Activated CD4-positive, alpha-beta T cell treated with anti-CD3 and anti-CD28 coated beads for 36 hours (primary cell): ENCODE results near the gene ATOH8. TPM values are rescaled to one million over a fixed set of nuclear protein-coding genes. Genes with fewer than 3 reads are reported as not detected.

ENCODE experiments used
- ATAC-seq: fragments of 200-7000 bp; cut with Tn5 transposase; one replicate; pipeline ENCODE4 v1.10.0; 2021; ENCODE audit warnings: mild to moderate bottlenecking, moderate library complexity
- CTCF ChIA-PET: fragments of 350-600 bp; sonication (Branson Sonifier 250); formaldehyde crosslinking; loops from one replicate; lab custom pipeline; 2021; ENCODE audit warnings: antibody characterized with exemption; lab: Charles Lee
- POLR2A ChIA-PET: fragments of 350-600 bp; sonication (Branson Sonifier 250); formaldehyde crosslinking; loops from one replicate; lab custom pipeline; 2021; ENCODE audit warnings: antibody characterized with exemption, inconsistent platforms; lab: Charles Lee
- DNase-seq: peaks from one replicate; pipeline ENCODE4 v3.0.0-alpha.2; 2020
- H3K27ac Mint-ChIP-seq: one replicate; pipeline ENCODE4 v1.8.0; 2021; ENCODE audit warnings: mixed read lengths
- H3K27me3 Mint-ChIP-seq: one replicate; pipeline ENCODE4 v1.8.0; 2021; ENCODE audit warnings: mixed read lengths
- H3K36me3 Mint-ChIP-seq: one replicate; pipeline ENCODE4 v1.8.0; 2021; ENCODE audit warnings: low read depth, mixed read lengths
- H3K4me1 Mint-ChIP-seq: one replicate; pipeline ENCODE4 v1.8.0; 2021; ENCODE audit warnings: mixed read lengths
- H3K4me3 Mint-ChIP-seq: one replicate; pipeline ENCODE4 v1.8.0; 2021; ENCODE audit warnings: mild to moderate bottlenecking, moderate library complexity, mixed read lengths
- H3K9me3 Mint-ChIP-seq: one replicate; pipeline ENCODE4 v1.8.0; 2021; ENCODE audit warnings: low read depth, mixed read lengths
- intact Hi-C, 2 experiments: fragments of 100-400 bp; cut with DNase I in 1 of 2; cut with micrococcal nuclease in 1 of 2; formaldehyde crosslinking; loops; one replicate each; pipeline versions ENCODE4 v1.14.2 to v1.15.1; 2022 to 2024; cut with DNase I, micrococcal nuclease
- total RNA-seq, 2 experiments: library from RNA; stranded (reverse); gene quantifications; one replicate each; pipeline ENCODE4 v1.2.3, GENCODE V29; 2021

Gene ATOH8
- total RNA-seq, 2 experiments from 2014 or later, result not detected

DNA sequence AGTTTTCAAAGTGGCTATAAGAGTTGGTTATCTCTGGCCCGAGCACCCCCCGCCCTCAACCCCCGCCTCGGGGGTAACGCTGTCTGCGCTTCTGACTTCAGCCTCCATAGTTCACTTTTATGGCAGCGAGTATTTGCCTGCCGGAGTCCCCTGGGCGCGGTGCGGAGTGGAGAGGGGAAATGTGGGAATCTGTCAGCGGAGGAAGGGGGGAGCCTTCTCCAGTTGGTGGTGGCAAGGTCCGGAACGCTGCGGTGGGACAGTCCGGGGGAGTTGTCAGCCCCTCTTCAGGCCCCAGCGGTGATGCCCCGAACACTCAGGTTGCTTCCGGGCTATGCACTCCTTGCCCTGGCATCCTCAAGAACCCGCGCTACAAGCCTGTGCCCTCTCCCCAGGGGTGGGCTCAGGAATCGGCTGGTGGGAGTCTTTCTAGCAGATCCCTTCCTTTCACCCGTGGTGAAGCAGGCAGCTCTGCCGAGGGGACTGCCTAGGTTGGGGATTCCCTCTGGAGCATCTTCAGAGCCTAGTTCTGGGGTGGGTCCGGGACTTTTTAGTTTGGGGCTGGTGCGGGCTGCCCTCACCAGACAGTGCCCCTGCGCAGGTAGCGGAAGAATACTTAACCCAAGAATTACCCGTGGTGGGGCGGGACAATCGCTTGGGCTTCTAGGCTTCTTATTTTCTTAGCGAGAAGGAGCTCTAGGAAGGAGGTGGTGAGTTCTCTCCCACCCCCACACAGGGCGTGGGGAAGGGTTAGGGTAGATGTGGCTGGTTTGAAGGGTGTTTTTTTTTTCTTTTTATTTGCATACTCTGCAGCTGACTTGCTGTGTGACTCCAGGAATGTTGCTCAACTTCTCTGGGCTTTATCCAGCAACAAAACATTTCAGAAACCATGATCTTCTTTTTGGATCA, 1.6 kb downstream of the ATOH8 start:
- Mint-ChIP-seq H3K27me3 (peaks cover 56% of the 10 kb centered on the region), H3K36me3 (no peaks in the 10 kb centered on the region), H3K4me3 (peak overlapping the region; percentile 62), H3K4me1 (peaks cover 13% of the 10 kb centered on the region), H3K9me3 (no peaks in the 10 kb centered on the region), H3K27ac (no peak overlapping the region)
- ChIA-PET POLR2A (no interaction called here), CTCF (interaction anchor here (0.6 to 1.4 kb wide), 5 partner anchors 27 to 75 kb away, joined by 3 to 4 read pairs (median 3); no protein-coding TSS in a partner anchor)
- peak; percentile 7 for ATAC-seq
- intact Hi-C loops, result no loop called here
- no peak for DNase-seq

DNA sequence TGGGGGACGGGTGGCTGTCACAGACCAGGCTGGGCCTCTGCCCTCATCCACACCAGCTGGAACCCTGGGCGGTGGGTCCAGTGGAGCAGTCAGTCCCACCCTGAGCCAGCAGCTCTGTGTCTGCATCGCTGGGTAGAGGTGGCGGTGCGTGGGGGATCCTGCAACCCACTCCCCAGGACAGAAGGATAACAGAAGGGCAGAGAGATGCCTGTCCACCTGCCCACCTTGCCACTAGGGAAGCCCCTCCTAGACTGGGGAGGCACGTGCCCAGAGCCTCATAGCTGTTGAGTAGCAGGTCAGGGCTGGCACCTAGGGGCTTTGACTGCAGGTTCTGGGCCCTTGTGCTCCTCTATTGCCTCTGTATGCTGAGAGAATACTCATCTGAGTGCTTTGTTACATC, 2.4 kb downstream of the ATOH8 start:
- CTCF ChIA-PET, result interaction anchor here (0.6 to 1.1 kb wide), 4 partner anchors 27 to 76 kb away, joined by 3 to 4 read pairs (median 3); no protein-coding TSS in a partner anchor
- Mint-ChIP-seq H3K4me3 (no peak overlapping the region), H3K9me3 (no peaks in the 10 kb centered on the region), H3K4me1 (peaks cover 13% of the 10 kb centered on the region), H3K27me3 (peaks cover 54% of the 10 kb centered on the region), H3K27ac (no peak overlapping the region), H3K36me3 (no peaks in the 10 kb centered on the region)
- DNase-seq, result no peak
- POLR2A ChIA-PET, result no interaction called here
- intact Hi-C loops, result no loop called here
- no peak for ATAC-seq

DNA sequence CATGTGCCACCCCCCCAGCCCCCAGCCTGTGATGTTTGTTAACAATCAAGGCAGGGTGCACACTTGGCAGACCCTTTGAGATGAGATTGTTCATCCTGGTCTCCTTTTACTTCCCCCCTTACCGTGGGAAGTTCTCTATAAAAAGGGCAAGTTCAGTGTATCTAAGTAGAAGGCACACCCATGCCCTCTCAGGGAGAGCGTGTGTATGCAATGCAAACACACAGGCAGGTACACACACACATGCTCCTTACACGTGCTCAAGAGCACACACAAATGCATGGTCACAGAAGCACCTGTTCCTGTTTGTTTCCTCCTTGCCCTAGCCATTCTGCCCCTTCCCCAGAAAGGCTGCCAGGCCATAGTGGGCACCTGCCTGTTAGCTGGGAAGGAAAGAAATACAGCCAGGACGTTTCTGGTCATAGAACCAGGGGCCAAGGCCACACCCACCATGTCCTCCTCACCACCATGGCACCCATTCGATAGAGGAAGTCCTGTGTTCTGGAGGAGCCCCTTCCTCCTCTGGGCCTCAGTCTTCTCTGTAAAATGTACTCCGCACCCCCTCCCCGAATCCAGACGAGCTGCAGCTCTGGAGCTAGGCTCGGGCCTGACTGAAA, 3.1 kb downstream of the ATOH8 start:
- POLR2A ChIA-PET, result interaction anchor here (0.6 kb wide), 1 partner anchor 322 kb away, joined by 5 read pairs; no protein-coding TSS in a partner anchor
- no peak for DNase-seq
- Mint-ChIP-seq H3K36me3 (no peaks in the 10 kb centered on the region), H3K9me3 (no peaks in the 10 kb centered on the region), H3K27ac (no peak overlapping the region), H3K4me3 (no peak overlapping the region), H3K27me3 (peaks cover 47% of the 10 kb centered on the region), H3K4me1 (peaks cover 13% of the 10 kb centered on the region)
- intact Hi-C loops, result no loop called here
- CTCF ChIA-PET, result no interaction called here
- ATAC-seq, result no peak

DNA sequence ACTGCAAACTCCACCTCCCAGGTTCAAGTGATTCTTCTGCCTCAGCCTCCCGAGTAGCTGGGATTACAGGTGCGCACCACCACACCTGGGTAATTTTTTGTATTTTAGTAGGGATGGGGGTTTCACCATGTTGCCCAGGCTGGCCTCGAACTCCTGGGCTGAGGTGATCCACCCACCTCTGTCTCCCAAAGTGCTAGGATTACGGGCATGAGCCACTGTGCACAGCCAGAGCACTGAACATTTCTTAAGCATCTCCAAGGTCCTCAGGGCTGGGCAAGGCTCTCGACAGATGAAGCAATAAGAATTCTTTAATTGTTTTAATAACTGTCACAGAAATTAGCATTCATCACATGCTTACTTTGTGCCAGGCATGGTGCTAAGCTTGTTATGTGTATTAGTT, 4.1 kb downstream of the ATOH8 start:
- Mint-ChIP-seq H3K36me3 (no peaks in the 10 kb centered on the region), H3K4me3 (no peak overlapping the region), H3K27ac (no peak overlapping the region), H3K4me1 (peaks cover 13% of the 10 kb centered on the region), H3K27me3 (peaks cover 39% of the 10 kb centered on the region), H3K9me3 (no peaks in the 10 kb centered on the region)
- ChIA-PET CTCF (interaction anchor here (1.0 kb wide), 2 partner anchors 8 to 47 kb away, joined by 3 read pairs; no protein-coding TSS in a partner anchor), POLR2A (no interaction called here)
- no peak for DNase-seq
- intact Hi-C loops, result no loop called here
- ATAC-seq, result no peak

DNA sequence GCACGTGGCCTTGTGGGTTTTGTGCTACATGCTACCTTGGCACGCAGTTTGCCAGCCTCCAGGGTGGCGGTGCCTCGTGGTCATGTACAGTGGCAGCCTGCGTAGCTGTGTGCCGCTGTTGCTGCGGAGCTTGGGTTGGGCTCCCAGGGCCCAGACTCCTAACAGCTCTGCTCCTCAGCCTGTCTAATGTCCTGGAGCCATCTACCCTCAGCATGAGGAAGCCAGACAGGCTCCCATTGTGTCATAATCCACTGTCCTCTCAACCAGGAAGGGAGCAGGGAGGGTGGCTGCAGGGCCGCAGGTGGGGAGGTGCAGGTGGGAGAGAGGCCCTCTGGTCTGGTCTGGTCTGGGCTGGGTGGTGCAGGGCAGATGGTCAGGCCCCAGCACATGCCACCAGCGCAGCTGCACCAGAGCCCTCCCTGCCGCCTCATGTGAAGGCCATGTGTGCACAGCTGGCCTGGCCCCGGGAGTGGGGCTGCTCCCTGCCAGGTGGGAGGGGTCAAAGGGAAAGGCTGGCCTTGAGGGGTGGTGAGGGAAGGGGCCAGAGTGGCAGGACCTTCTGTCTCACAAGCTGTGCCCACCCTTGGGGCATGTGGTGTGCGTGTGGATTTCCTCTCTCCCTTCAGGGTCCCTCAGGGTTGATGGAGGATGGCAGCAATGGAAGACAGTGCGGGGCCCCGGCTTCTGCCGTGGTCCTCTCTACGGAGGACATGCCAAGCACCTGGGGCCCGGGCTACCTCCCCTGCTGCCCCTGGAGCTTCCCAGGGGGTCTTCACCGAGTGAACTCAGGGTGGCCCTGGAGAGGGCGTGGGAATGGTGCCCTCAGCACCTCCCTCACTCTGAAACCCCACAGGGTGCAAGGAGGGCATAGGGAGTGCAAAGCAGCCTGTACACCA, 4.8 kb downstream of the ATOH8 start:
- H3K4me3 Mint-ChIP-seq, result no peak overlapping the region
- DNase-seq (no peak), ATAC-seq (no peak)
- H3K36me3 Mint-ChIP-seq, result no peaks in the 10 kb centered on the region
- ChIA-PET POLR2A (no interaction called here), CTCF (interaction anchor here (1.0 kb wide), 2 partner anchors 9 to 46 kb away, joined by 3 read pairs; no protein-coding TSS in a partner anchor)
- H3K4me1 Mint-ChIP-seq, result peaks cover 13% of the 10 kb centered on the region
- H3K27ac Mint-ChIP-seq, result no peak overlapping the region
- peaks cover 38% of the 10 kb centered on the region for H3K27me3 Mint-ChIP-seq
- intact Hi-C loops, result no loop called here
- no peaks in the 10 kb centered on the region for H3K9me3 Mint-ChIP-seq

DNA sequence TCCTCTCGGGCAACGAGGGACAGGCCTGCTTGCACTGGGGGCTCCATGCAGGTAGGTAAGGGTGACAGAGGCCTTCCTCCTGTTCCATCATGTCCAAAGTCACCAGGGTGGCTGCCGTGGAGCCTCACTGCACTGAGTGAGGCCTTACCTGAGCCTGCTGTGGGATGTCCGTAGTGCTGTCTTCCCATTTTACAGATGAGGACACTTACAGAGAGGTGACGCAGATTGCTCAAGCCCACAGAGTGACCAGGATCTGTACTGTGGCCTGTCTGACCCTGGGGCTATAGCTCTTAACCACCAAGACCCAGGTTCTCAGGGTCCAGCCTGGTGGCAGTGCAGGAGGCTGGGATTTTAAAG, 5.4 kb downstream of the ATOH8 start:
- no peak for ATAC-seq
- DNase-seq, result no peak
- peaks cover 37% of the 10 kb centered on the region for H3K27me3 Mint-ChIP-seq
- intact Hi-C loops, result no loop called here
- no peaks in the 10 kb centered on the region for H3K9me3 Mint-ChIP-seq
- H3K36me3 Mint-ChIP-seq, result no peaks in the 10 kb centered on the region
- ChIA-PET POLR2A (no interaction called here), CTCF (no interaction called here)
- peaks cover 13% of the 10 kb centered on the region for H3K4me1 Mint-ChIP-seq
- no peak overlapping the region for H3K27ac Mint-ChIP-seq
- no peak overlapping the region for H3K4me3 Mint-ChIP-seq

DNA sequence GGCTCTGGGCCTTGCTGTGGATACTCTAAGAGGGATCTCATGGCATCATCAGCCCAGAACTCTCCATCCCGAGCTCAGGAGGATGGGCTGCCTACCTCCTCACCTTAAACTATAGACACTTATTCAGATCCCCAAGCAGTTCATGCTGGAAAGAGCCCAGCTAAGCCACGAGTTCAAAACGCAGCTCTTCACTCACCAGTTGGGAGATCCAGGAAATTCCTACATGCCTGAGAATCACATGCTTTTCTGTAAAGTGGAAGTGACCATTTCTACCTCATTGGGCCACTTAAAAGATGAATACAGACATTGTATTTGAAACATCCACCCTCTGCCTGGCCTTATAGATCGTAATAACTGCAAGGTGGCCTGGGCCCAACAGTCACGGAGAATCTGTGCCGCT, 6.6 kb downstream of the ATOH8 start:
- intact Hi-C loops, result no loop called here
- ATAC-seq (no peak), DNase-seq (no peak)
- peaks cover 5% of the 10 kb centered on the region for H3K4me1 Mint-ChIP-seq
- ChIA-PET CTCF (interaction anchor here (0.5 to 1.7 kb wide), 3 partner anchors 32 to 462 kb away, joined by 3 to 11 read pairs (median 3); no protein-coding TSS in a partner anchor), POLR2A (no interaction called here)
- no peak overlapping the region for H3K27ac Mint-ChIP-seq
- H3K36me3 Mint-ChIP-seq, result no peaks in the 10 kb centered on the region
- peaks cover 38% of the 10 kb centered on the region for H3K27me3 Mint-ChIP-seq
- H3K4me3 Mint-ChIP-seq, result no peak overlapping the region
- no peaks in the 10 kb centered on the region for H3K9me3 Mint-ChIP-seq

DNA sequence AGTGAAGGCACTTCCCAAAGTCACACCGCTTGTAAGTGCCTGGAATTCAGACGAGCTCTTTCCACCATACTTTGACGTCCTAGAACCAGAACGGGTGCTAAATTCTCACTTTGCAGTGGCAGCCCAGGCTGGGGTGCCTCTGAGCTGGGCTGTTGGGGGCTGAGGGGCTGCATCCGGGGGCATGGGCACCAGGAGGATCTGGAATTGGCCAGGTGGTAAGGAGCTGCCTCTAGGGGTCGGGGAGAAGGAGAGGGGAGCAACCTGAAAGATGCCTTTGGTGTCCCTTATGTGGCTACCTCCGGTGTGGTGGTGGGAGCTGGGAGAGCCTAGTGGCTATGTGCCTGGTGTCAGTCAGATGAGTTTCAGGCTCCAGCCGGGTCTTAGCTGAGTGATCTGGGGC, 7.1 kb downstream of the ATOH8 start:
- ChIA-PET POLR2A (no interaction called here), CTCF (interaction anchor here (0.5 to 1.7 kb wide), 7 partner anchors 12 to 463 kb away, joined by 3 to 11 read pairs (median 4); no protein-coding TSS in a partner anchor)
- no peak overlapping the region for H3K27ac Mint-ChIP-seq
- intact Hi-C loops, result no loop called here
- ATAC-seq (no peak), DNase-seq (no peak)
- H3K27me3 Mint-ChIP-seq, result peaks cover 36% of the 10 kb centered on the region
- no peaks in the 10 kb centered on the region for H3K36me3 Mint-ChIP-seq
- H3K9me3 Mint-ChIP-seq, result no peaks in the 10 kb centered on the region
- no peak overlapping the region for H3K4me3 Mint-ChIP-seq
- no peaks in the 10 kb centered on the region for H3K4me1 Mint-ChIP-seq

DNA sequence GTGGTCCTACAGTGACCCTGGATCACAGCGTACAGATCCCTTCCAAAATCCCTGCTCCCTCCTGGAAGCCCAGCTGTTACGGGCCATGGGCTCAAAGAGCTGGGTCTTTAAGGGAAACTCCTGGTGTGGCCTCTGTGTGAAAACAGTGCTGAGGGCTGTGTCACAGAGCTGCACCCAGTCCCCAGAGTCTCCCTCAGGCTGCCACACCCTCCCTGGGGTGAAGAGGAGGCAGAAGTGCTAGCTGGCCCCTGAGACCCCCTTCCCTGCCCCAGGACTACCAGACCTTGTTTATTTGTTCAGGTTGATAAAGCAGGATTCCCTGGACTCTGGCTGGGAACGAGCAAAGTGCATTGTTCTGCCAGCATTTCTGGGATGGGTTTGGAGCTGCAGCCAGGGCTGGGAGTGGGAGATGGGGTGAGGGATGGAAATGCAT, 7.7 kb downstream of the ATOH8 start:
- intact Hi-C loops, result no loop called here

DNA sequence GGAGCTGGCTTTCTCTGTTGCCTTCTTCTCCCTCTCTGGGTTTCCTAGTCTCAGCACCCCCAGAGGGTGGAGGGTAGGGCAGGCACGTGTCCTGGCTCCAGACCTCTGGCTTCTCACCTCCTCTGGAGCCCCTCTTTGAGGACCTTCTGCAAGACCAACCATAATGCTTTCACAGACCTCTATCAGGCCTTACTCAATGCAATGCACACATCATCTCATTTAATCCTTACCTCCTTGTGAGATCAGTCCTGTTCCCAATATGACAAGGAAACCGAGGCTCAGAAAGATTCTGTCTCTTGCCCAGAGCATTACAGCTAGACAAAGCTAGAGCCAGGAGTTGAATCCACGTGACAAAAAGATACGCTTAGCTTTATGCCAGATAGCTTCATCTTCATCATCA, 8.2 kb downstream of the ATOH8 start:
- intact Hi-C loops, result no loop called here
- H3K36me3 Mint-ChIP-seq, result no peaks in the 10 kb centered on the region

More for the DNA sequence above, 7.7 kb downstream of the ATOH8 start:
- ChIA-PET CTCF (interaction anchor here (0.9 to 1.7 kb wide), 7 partner anchors 11 to 54 kb away, joined by 3 to 11 read pairs (median 4); no protein-coding TSS in a partner anchor), POLR2A (no interaction called here)
- Mint-ChIP-seq H3K36me3 (no peaks in the 10 kb centered on the region), H3K27me3 (peaks cover 38% of the 10 kb centered on the region), H3K9me3 (no peaks in the 10 kb centered on the region), H3K27ac (no peak overlapping the region), H3K4me3 (no peak overlapping the region), H3K4me1 (no peaks in the 10 kb centered on the region)
- ATAC-seq (no peak), DNase-seq (no peak)

DNA sequence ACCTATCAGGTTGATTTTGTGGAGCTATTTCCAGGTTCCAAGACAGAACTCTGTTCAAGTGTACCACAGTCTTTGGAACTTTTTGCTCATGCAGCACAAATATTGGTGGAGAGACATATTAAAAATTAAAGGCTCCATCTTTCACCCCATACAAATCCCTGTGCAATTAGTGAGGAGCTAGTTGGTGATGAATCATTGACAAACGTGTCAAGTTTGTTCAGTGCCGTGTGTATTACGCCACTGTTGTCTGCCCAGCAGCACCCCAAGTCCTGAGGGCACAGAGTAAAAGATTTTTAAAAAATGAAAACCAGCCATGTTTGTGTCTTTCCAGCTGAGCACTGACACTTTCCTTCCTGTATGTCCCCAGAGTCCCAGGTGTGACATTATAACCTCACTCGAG, 9.3 kb downstream of the ATOH8 start:
- no peak overlapping the region for H3K27ac Mint-ChIP-seq
- no peak overlapping the region for H3K4me3 Mint-ChIP-seq
- no peaks in the 10 kb centered on the region for H3K36me3 Mint-ChIP-seq
- ATAC-seq, result no peak
- H3K9me3 Mint-ChIP-seq, result no peaks in the 10 kb centered on the region
- DNase-seq, result no peak
- intact Hi-C loops, result no loop called here
- POLR2A ChIA-PET, result no interaction called here
- no peaks in the 10 kb centered on the region for H3K4me1 Mint-ChIP-seq
- CTCF ChIA-PET, result interaction anchor here (0.7 kb wide), 1 partner anchor 65 kb away, joined by 3 read pairs; no protein-coding TSS in a partner anchor
- H3K27me3 Mint-ChIP-seq, result peaks cover 30% of the 10 kb centered on the region

More for the DNA sequence above, 8.2 kb downstream of the ATOH8 start:
- peaks cover 36% of the 10 kb centered on the region for H3K27me3 Mint-ChIP-seq
- ATAC-seq (no peak), DNase-seq (no peak)
- H3K27ac Mint-ChIP-seq, result no peak overlapping the region
- ChIA-PET POLR2A (no interaction called here), CTCF (interaction anchor here (0.9 to 1.7 kb wide), 6 partner anchors 11 to 54 kb away, joined by 3 to 11 read pairs (median 4); no protein-coding TSS in a partner anchor)
- no peak overlapping the region for H3K4me3 Mint-ChIP-seq
- H3K9me3 Mint-ChIP-seq, result no peaks in the 10 kb centered on the region
- H3K4me1 Mint-ChIP-seq, result no peaks in the 10 kb centered on the region
